ENCODE data around the gene CRYGB.

CRYGB gene

DNA sequence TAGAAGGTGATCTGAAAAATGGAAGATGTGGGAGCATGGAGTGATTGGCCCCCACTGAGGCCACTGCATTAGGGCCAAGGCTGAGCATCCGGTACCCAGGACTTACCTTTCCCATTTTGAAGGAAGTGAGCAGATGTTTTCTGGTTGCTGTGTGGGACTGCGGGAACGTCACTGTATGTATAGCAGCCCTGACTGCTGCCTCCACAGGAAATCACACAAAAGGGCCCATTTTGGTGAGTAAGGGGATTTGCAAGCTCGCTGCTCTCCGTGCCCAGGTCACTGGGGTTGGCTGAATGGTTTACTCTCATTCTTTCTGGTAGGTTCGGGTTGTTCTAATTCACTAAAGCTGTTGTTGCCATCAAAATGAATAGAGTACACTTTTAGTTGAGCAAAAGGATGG is at the start of gene CRYGB:
Gene CRYGB (minus strand): TSS at position 153 of the 400 bp plus-strand sequence. CDS start 38 bp downstream, at position 115.
- no peak for DNase-seq

DNA sequence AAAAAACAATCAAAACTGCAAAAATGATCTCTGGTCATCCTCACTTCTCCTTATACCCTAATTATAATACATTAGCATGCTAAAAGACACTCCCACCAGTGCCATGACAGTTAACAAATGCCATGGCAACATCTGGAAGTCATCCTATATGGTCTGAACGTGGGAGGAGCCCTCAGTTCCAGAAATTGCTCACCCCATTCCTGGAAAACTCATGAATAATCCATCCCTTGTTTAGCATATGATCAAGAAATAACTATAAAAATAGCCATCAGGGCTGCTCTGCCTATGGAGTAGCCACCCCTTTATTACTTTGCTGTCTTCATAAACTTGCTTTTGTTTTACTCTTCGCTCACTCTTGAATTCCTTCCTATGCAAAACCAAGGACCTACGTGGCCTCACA is 49.6 kb upstream of the CRYGB start:
- DNase-seq: no peak

DNA sequence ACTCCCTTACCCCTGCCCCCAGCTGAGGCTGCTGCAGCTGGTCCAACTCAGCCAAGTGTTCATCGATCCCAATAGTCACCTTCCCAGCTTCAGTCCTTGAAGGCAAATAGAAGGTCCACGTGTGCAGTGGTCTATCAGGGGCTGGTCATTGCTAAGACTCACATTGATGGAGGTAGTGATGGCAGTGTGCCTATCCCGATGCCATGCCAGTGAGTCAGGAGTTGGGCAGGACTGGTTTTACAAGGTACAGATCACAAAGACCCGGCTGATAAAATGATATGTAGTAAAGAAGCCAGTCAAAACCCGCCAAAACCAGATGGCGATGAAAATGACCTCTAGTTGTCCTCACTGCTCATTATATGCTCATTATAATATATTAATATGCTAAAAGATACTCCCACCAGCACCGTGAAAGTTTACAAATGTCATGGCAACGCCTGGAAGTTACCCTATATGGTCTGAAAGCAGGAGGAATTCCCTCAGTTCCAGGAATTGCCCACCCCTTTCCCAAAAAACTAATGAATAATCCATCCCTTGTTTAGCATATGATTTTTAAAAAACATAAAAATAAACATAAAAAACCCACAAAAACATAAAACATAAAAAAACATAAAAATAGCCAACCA is 46.8 kb upstream of the CRYGB start:
- DNase-seq: no peak

GRCh38 chr2:208189810-208190503 is 44.0 kb upstream of the CRYGB start, which contains the start of gene C2orf80:
Gene C2orf80 (minus strand): TSS chr2:208190030. CDS start chr2:208186986, 3,044 bp downstream.
- peak; percentile 71 for DNase-seq

- DNase-seq: no peak
Measured at GRCh38 chr2:208189069-208189809, 43.3 kb upstream of the CRYGB start.

DNA sequence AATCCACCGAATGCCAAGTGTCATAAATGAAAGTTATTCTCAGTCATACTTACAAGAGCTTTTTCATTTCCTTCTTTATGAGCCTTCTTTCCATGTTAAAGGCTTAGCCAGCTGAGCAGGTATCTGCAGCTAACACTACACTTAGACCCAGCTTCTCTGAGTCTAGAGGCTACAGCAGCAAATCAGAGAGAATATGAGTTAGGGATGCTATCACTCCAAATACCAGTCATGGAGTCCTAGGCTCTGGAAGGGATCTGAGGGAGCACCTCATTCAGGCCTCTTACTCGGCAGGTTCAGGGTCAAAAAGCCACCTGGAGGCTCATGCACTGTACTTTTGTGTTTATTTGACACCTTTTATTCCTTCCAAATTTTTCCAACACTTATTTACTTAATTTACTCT is 40.9 kb upstream of the CRYGB start:
- no peak for DNase-seq

GRCh38 chr2:208186465-208186864 is 40.5 kb upstream of the CRYGB start:
- no peak for DNase-seq

DNA sequence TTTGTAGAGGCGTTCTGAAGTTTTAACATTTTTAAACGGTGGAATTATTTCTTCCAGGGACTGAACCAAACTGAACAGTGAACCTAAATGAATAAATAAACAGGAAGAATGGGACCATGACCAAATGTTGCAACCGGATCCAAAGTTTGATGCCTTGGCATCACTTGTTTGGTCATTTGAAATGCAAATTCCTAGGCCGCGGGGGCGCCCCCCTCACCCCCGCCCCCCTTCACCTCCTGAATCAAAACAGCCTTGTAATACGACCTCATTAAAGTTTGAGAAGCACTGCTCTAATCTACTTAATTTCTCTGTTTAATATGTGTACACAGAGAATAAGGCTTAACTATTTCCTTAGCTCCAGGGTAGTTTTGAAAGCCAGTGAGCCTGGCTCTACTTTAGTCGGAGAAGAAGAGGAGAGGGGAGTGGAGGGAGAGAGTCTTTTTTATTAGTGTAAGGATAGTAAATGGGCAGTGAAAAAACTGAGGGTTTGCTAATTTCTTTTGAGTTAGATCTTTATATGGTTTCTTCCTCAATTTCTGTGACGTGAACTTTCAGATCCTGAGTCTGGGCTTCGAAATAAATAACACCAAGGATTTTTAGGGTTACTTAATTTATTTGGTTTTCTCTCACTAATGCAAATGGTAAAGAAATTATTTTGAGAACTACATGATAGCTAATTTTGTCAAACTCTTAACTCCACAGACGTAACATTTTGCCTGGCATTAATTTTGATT is 38.2 kb upstream of the CRYGB start:
- peak; percentile 13 for DNase-seq

GRCh38 chr2:208183526-208183925 is 37.6 kb upstream of the CRYGB start:
- no peak for DNase-seq

GRCh38 chr2:208182835-208183234 is 36.9 kb upstream of the CRYGB start:
- no peak for DNase-seq

GRCh38 chr2:208179028-208179609 is 33.2 kb upstream of the CRYGB start:
- no peak for DNase-seq

GRCh38 chr2:208175840-208176153 is 29.8 kb upstream of the CRYGB start:
- no peak for DNase-seq

DNA sequence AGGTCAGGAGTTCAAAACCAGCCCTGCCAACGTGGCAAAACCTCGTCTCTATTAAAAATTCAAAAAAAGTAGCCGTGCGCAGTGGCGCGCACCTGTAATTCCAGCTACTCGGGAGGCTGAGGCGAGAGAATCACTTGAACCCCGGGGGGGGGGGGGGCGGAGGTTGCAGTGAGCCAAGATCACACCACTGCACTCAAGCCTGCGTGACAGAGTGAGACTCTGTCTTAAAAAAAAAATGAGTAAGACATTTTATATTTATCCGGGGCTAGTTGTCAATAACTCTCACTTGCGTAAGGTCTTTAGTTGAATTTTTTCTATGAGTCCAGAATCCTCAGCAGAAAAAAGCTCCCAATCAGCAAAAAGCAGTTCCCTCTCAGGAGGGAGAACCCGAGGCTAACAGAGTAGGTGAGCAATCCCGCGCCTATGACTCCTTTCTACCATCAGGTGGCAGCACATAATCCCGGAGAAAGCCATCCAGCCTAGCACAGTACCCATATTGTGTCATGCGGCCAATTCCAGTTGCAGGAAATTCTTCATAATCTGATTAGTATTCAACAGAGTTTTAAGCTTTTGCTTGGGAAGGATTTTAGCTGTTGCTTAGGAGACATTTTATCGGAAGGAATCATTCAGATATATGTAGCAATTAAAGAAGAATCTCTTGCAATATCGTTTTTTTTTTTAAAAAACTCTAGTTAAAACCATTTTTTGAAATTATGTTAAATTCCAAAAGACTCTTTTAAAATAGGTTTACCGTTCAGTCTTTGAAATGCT is 29.3 kb upstream of the CRYGB start:
- peak; percentile 81 for DNase-seq

DNA sequence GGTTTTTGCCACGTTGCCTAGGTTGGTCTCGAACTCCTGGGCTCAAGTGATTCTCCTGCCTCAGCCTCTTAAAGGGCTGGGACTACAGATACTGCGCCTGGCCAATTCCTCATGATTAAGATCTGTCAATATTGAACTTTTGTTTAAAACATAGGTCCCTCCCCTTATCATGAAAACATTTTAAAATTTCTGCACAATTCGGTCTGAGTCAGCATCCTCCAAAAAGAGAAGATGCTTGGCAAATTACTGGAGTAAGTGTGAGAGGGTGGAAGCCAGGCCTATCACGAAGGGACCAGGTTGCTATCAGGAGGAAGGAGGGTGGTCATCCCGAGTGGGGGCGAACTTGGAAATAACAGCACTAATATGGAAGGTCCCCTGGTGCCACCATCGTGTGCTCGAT is 28.2 kb upstream of the CRYGB start:
- no peak for DNase-seq

DNA sequence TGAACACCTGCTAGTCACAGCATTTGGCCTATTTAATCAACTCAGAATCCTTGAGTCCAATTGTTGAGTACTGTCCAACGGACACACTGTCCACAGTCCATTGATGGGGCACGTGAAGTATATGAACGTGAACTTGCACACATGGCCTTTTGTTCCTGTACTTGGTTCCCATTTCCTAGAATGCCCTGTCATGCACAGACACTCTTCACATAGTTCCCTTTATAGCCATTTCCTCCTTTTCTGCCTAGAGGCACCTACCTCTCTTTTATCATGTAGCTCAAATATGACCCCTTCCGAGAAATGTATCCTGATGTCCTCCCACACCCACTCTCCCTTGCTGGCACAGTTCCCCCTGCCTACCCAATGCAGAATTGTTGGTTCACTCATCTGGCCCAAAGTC is 26.2 kb upstream of the CRYGB start:
- DNase-seq: no peak

GRCh38 chr2:208164951-208165755 is 19.2 kb upstream of the CRYGB start:
- no peak for DNase-seq

DNA sequence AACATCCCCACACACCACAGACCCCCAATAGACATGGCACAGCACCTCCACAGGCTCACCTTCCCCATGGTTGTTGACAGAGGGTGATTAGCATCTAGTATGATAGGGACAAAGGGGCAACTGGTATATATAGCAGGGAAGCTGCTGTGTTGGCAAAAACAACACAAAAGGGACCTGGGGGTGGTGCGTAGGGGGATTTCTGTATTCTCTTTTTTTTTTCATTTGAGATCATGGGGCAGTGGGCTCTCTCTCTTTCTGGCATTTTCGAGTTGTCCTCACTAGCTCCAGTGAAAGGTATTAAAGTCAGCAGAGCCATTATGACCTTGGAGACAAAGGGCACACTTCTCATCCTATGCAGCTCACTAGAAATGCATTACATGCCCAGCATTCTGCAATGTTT is 17.5 kb upstream of the CRYGB start, which contains the start of gene CRYGA:
Gene CRYGA (minus strand): TSS at position 101 of the 400 bp plus-strand sequence. CDS start 33 bp downstream, at position 68.
- no peak for DNase-seq

GRCh38 chr2:208156439-208156838 is 10.5 kb upstream of the CRYGB start:
- DNase-seq: no peak

GRCh38 chr2:208153156-208153555 is 7.2 kb upstream of the CRYGB start:
- DNase-seq: no peak

GRCh38 chr2:208150956-208151355 is 5.0 kb upstream of the CRYGB start:
- DNase-seq: no peak

DNA sequence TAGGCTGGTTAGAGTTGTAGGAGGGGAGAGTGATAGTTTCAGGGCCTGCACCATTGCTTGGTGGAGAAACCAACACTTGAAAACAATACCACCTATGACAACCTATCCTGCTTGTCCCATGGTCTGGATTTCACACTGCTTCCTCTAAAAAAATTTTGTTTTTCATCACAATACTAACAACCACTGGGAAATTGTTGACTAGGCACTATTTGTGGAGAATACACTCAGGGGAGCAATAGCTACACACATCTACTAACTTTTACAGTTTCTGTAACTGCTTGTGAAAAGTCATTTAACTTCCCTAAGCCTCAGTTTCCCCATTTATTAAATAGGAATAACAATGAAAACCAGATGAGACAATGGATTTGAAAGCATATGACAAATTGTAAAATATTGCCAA is 4.1 kb upstream of the CRYGB start:
- DNase-seq: no peak
